Measurements from ENCODE around the gene ATF1.
"Not testable (repeated sequence)": the region's sequence is repeated elsewhere in the genome, so short reads cannot be mapped to it uniquely, and the experiment has no call there.

DNA sequence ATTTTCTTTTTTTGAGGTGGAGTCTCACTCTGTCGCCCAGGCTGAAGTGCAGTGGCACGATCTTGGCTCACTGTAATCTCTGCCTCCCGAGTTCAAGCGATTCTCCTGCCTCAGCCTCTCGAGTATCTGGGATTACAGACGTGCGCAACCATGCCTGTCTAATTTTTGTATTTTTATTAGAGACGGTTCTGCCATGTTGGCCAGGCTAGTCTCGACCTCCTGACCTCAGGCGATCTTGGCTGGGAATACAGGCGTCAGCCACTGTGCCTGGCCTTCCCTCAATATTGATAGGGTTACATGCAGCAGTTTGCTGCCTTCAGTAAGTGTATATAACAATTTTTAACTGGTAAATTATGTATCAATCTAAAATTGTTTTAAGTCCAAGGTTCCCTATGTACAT is 59.8 kb downstream of the ATF1 start:
- TF ChIP-seq, protein P1, sequence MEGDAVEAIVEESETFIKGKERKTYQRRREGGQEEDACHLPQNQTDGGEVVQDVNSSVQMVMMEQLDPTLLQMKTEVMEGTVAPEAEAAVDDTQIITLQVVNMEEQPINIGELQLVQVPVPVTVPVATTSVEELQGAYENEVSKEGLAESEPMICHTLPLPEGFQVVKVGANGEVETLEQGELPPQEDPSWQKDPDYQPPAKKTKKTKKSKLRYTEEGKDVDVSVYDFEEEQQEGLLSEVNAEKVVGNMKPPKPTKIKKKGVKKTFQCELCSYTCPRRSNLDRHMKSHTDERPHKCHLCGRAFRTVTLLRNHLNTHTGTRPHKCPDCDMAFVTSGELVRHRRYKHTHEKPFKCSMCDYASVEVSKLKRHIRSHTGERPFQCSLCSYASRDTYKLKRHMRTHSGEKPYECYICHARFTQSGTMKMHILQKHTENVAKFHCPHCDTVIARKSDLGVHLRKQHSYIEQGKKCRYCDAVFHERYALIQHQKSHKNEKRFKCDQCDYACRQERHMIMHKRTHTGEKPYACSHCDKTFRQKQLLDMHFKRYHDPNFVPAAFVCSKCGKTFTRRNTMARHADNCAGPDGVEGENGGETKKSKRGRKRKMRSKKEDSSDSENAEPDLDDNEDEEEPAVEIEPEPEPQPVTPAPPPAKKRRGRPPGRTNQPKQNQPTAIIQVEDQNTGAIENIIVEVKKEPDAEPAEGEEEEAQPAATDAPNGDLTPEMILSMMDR (IDR thresholded peaks at IDR 0.05): not testable (repeated sequence)
- not testable (repeated sequence) for TF ChIP-seq EZH2phosphoT487 (IDR thresholded peaks at IDR 0.05)

Measured in neural progenitor cell (in vitro differentiated cells).